D341Med (cell line): ENCODE measurements around the gene UMPS.
"Not testable (repeated sequence)": the region's sequence is repeated elsewhere in the genome, so short reads cannot be mapped to it uniquely, and the experiment has no call there.

Experiments
- DNase-seq: peaks from one replicate; pipeline ENCODE4 v3.0.0; 2012; ENCODE audit warnings: low spot score

UMPS gene

DNA sequence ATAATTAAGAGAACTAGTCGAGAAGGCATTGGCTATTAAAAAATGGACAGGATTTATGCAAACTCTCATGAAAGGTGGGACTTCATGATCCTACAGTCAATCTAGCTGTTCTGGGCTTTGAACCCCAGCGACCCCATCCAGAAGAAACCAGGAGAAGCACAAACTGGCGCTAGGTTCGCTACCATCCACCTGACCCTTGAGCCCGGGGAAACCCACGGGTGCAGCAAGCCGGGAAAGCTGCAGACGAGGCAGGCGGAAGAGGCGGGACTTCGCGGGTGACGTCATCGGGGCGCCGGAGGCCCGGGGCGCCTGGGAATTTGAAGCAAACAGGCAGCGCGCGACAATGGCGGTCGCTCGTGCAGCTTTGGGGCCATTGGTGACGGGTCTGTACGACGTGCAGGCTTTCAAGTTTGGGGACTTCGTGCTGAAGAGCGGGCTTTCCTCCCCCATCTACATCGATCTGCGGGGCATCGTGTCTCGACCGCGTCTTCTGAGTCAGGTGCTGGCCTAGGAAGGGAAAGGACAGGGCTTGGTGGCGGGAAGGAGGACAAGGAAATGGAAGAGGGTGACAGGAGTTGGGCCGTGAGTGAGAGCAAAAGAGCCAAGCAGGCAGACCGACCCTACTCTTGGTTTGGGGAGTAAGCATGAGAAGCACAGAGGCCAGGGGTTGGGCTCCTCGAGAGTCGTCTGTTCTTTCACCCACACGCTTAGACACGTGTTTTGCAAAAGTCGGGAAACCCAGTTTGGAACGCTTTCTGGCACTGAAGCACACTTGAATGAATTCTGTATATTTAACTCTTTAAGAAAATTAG is at the start of gene UMPS:
UMPS (plus strand) TSS at position 324 of the 812 bp plus-strand sequence; CDS start at position 344, 20 bp downstream.
- DNase-seq, result peak; percentile 96

DNA sequence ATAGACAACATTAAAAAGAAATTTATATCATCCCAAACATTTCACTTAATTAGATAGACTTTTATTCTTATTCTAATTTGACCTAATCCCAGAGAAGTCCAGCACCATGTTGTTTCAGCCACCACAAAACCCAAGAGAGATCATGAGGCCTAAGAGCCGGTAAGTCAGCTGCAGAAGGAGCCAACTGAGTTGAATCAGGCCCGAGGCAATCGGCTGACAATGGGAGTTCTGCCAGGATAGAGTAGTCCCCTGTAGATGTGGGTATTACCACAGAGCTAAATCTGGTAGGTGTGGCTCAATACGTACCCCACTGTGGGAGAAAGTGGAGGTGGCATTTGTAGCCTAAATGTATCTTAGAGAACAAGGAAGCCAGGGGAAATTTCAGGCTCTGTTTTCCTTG is 49.7 kb upstream of the UMPS start:
- no peak for DNase-seq

GRCh38 chr3:124682263-124682662 is 48.0 kb upstream of the UMPS start:
- no peak for DNase-seq

DNA sequence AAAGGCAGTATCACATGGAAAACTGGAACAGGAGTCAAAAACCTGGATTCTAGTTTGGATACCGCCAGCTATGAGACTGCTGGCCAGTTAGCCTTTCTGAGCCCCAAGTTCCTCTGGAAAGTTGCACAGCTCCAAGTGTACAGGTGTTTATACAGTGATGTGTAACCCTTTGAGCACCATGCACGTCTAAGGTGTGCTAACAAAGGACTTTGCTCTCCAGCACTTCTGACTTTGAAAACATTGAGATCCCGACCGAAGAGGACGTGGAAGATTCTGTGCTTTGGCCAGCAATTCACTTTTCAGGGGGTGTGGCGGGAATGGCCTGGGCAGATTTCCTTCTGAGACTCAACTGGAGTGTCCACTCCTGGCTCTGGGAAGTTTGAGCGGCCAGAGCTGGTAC is 45.8 kb upstream of the UMPS start:
- no peak for DNase-seq

GRCh38 chr3:124685067-124685466 is 45.2 kb upstream of the UMPS start:
- DNase-seq, result no peak

DNA sequence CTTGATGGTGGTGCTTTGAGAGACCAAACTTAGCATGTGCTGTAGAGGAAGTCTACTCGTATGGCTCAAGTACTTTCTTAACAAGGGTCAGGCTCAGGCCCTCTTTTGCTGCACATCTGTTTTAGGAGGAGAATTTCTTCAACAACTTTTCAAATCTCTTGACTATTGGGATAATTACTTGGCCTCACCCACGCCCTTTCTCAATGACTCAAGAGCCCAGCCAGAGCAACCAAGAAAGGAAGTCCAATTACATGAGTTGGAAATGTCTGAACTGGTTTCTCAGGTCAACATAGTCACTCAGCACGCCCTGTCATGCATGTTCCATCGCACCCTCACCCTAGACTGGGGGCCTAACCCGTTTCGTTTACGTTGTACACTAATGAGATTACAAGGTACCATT is 44.8 kb upstream of the UMPS start:
- no peak for DNase-seq

- DNase-seq, result no peak
Observed at GRCh38 chr3:124686028-124686670, 44.1 kb upstream of the UMPS start.

GRCh38 chr3:124688581-124689454 is 41.4 kb upstream of the UMPS start:
- DNase-seq, result peak; percentile 86

DNA sequence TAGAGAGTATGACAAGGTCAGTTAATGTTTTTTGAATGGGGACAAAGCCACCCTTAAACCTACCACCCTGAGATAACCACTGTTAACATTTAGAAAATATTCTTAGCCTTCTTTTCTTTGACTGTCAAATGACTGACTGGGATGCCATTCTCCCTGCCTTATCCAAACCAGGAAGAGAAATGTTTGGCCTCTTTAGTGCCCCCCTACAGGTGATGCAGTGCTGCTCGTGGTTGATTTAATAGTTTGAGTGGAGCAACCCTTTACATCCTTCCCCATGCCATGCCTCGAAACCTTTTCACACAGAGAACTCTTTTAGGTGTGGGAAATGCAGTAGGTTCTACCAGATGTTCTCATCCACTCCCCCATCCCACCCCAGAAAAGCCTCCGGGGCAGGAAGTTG is 38.7 kb upstream of the UMPS start:
- no peak for DNase-seq

DNA sequence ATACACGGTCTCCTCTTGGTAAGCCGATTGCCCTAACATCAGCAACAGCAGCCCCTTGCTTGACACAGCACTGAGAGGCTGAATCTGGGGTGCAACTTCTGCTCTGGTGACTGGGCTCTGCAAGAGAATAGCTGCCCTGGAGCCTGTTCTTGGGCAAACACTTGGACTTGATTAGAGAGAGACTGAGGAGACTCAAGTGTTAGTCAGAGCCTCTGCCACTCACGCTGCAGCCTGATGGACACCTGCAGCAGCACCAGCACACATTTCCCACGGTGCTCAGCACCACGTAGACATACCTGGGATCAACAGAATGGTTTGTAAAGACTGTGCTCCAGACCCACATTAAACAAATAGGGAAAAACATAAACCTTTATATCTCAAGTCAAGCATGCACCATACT is 35.8 kb upstream of the UMPS start:
- DNase-seq, result no peak

DNA sequence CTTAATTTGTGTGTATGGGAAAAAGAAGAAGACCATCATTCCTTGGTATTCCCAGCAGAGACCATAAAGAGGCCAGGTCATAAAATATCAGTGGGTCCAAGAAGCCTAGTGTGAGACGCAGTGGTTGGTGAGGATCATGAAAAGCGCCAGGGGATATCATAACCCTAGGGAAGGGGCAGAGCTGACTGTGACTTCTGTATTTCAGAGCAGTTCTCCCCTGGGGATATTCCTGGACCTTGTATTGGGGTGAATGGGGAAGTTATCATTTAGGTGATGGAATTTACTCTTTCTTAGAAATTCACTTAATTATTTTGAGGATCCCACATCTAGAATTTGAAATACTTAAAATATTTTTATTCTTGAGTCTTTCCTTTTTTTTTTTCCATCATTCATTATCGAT is 34.9 kb upstream of the UMPS start:
- no peak for DNase-seq

DNA sequence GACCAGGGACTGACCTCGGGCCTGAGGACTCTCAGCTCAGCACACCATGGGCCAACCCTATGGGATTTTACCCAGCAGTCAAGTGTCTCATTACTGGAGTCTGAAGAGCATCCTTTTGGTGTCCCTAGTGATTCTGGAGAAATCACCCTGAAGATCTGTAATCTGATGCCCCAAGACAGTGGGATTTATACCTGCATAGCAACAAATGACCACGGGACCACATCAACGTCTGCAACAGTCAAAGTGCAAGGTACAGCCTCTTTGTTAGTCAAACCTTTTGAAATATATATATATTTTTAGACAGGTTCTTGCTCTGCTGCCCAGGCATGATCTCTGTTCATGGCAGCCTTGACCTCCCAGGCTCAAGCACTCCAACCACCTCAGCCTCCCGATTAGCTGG is 34.2 kb upstream of the UMPS start:
- no peak for DNase-seq

- DNase-seq, result no peak
Observed at GRCh38 chr3:124697302-124697701, 33.0 kb upstream of the UMPS start.

DNA sequence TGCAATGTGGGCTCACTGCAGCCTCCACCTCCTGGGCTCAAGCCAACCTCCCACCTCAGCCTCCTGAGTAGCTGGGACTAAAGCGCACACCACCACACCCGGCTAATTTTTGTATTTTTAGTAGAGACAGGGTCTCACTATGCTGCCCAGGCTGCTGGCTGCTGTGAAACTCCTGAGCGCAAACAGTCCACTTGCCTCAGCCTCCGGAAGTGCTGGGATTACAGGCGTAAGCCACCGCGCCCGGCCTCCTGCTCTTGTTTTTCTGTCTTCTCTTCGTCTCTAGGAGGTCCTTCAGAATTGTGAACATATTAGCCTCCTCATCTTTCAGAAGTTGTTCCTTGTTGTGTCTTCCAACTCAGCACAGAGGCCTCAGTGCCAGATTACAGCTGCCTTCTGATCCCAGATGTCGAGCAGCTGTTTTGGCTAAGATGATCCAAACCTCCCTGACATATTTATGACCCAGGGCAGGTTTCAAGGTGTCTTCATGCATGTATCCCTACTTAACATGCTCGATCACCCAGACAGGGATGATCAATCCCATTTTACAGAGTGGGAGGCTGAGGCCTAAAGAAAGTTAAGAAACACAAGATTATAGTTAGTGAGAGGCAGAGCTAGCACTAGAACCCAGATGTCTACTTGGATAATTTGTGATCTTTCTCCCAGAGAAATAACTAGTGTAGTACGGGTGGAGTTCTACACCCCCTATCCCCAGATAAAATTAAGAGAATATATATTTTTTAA is 32.1 kb upstream of the UMPS start:
- DNase-seq, result no peak

GRCh38 chr3:124699051-124699450 is 31.2 kb upstream of the UMPS start:
- no peak for DNase-seq

DNA sequence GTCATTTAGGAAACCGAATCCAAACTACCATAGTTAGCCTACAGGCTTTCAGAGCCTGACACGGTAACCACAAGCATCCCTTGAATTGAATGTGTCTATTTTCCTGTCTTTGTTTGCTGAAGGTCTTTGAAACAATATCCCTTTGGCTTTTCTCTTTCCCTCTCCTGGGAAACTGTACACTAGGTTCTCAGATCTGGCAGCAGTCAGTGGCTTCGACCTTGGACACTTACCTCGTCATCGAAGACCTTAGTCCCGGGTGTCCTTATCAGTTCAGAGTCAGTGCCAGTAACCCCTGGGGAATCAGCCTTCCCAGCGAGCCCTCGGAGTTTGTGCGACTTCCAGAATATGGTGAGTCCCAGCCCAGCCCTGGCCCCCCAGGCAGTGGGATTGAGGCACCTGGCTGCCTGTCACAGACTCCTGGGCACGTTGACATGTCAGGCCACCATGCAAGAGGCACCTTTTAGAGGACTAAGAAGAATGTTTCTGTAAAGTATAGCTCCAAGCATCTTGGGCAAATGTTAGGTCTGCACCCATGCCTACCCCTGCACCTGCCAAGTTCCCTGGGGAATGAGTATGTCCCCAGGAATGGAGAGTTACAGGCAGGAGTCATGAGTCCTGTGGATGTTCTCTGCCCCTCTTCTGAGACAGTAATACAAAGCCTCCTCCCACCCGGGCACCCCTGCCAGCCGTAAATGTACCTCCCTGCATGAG is 30.4 kb upstream of the UMPS start:
- DNase-seq, result no peak

DNA sequence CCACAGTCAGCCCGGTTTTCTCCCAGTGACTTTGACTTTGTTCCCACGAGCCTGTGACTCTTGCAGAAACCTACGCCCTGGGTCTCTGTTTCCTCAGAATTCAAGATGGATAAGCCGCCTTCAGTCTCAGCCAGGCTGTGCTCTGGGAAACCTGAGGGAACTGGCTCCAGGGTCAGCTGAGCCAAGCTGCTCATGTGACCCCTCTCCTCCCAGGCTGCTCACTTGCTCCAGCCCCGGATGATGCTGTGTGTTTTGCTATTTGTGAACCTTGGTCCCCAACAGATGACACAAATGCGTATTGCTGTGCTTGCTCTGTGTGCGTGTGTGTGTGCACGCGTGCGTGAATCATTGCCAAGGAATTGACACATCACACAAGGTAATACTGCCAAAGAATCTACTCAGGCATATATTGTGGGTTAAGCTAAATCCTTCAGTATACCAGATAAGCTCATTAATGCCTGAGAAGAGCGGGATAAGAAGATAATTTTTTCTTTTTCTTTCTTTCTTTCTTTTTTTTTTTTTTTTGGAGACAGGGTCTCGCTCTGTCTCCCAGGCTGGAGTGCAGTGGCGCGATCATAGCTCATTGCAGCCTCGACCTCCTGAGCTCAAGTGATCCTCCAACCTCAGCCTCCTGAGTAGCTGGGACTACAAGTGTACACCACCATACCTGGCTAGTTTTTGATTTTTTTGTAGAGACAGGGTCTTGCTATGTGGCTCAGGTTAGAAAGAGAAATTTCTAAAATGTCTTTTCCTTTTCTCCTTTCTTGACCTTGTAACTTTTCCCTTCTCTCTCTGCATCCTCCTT is 29.2 kb upstream of the UMPS start:
- peak; percentile 65 for DNase-seq

DNA sequence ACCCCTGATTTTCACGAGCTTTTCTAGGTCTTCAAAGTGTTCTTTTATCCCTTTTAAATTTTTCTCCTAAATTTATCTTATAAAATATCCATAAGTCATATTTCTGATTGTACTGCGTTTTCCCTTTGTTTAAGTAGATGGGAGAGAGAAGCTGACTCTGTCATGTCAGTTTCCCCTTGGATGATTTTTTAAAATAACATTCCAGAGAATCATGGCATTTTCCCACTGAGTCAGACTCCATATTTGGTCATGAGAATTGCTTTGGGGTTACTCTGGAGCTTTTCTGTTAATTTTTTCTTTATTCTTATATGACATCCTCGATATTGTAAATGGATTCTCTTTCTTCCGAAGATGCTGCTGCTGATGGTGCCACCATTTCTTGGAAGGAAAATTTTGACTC is 28.6 kb upstream of the UMPS start:
- no peak for DNase-seq

DNA sequence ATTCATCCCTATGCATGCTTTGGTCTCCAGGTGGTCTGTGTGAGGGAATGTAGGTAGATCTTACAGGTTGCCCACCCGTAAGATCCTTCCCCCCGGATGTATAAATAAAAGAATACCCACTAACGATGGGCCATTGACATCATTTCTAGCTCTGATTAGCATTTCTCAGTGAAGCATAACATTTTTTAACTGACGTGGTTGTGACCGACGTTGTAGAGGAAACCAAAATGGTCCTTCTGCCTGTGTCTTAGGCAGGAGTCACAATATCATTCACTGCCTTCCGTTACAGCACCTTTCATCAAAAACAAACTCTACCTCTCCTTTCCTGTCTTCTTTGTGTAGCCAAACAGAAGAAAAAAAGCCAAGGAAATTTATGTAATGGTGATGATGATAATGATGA is 27.3 kb upstream of the UMPS start:
- DNase-seq, result no peak

DNA sequence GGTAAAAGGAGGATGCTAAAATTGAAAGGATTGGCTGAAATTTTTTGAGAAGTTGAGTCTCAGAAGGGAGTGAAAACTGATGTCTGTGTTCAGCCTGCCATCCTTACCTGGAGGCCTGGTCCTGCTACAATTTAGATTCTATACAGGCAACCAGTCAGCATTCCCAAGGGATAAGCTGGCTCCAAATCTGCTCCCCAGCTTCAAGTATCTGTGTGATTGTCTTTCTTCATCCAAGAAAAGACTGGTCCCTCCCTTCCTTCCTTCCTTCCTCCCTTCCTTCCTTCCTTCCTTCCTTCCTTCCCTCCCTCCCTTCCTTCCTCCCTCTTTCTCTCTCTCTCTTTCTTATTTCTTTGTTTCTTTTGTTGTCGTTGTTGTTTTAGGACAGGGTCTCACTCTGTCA is 24.7 kb upstream of the UMPS start:
- no peak for DNase-seq

DNA sequence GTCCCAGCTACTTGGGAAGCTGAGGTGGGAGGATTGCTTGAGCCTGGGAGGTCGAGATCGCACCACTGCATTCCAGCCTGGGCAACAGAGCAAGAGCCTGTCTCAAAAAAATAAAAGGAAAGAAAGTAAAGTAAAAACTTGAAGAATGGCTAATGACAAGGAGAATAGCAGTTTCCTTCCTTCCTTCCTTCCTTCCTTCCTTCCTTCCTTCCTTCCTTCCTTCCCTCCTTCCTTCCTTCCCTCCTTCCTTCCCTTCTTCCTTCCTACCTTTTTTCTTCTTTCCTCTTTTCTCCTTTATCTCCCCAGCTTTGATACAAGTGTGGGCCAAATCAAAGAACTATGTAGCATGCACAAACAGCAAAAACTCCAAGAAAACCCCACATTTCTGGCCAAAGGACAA is 23.0 kb upstream of the UMPS start:
- not testable (repeated sequence) for DNase-seq
